GM19238 (cell line): ENCODE results near the gene PDE4D.
"Not testable (repeated sequence)": the region's sequence is repeated elsewhere in the genome, so short reads cannot be mapped to it uniquely, and the experiment has no call there.

Experiments
- DNase-seq: peaks from one replicate; pipeline ENCODE4 v3.0.0; 2011; ENCODE audit warnings: low spot score; ENCODE audit not compliant: insufficient read length

PDE4D gene

GRCh38 chr5:59020611-59021285 is 872.8 kb downstream of the PDE4D start:
- DNase-seq = no peak

- DNase-seq = no peak
Observed at GRCh38 chr5:59019078-59019477, 874.4 kb downstream of the PDE4D start.

GRCh38 chr5:59016925-59017324 is 876.6 kb downstream of the PDE4D start:
- DNase-seq = no peak

GRCh38 chr5:59008816-59009473 is 884.6 kb downstream of the PDE4D start:
- DNase-seq = no peak

GRCh38 chr5:59007460-59008063 is 886.0 kb downstream of the PDE4D start:
- DNase-seq = no peak

- no peak for DNase-seq
Observed at GRCh38 chr5:59005934-59006701, 887.4 kb downstream of the PDE4D start.

GRCh38 chr5:59003641-59004040 is 889.9 kb downstream of the PDE4D start:
- DNase-seq = no peak

- DNase-seq = no peak
Observed at GRCh38 chr5:59003124-59003523, 890.4 kb downstream of the PDE4D start.

GRCh38 chr5:59002162-59002825 is 891.2 kb downstream of the PDE4D start:
- DNase-seq = no peak

- no peak for DNase-seq
Observed at GRCh38 chr5:59001716-59002115, 891.8 kb downstream of the PDE4D start.

- DNase-seq = no peak
Observed at GRCh38 chr5:59001154-59001553, 892.4 kb downstream of the PDE4D start.

- no peak for DNase-seq
Observed at GRCh38 chr5:59000211-59000610, 893.3 kb downstream of the PDE4D start.

GRCh38 chr5:58999804-59000203 is 893.7 kb downstream of the PDE4D start:
- DNase-seq = no peak

- DNase-seq = no peak
Observed at GRCh38 chr5:58998544-58998943, 895.0 kb downstream of the PDE4D start.

- DNase-seq = not testable (repeated sequence)
Observed at GRCh38 chr5:58995779-58996178, 897.7 kb downstream of the PDE4D start.

- DNase-seq = no peak
Observed at GRCh38 chr5:58993461-58993860, 900.1 kb downstream of the PDE4D start.

GRCh38 chr5:58988938-58989337 is 904.6 kb downstream of the PDE4D start:
- DNase-seq = no peak

GRCh38 chr5:58987193-58987592 is 906.3 kb downstream of the PDE4D start:
- DNase-seq = no peak

GRCh38 chr5:58986281-58986680 is 907.2 kb downstream of the PDE4D start:
- no peak for DNase-seq

- no peak for DNase-seq
Observed at GRCh38 chr5:58985759-58986158, 907.8 kb downstream of the PDE4D start.

- DNase-seq = no peak
Observed at GRCh38 chr5:58985311-58985710, 908.2 kb downstream of the PDE4D start.
